Activated B cell treated with CpG ODN at 0.5 μM for 24 hours (primary cell): Measurements from ENCODE around the gene SLC9A3. TPM values are rescaled to one million over a fixed set of nuclear protein-coding genes. Genes with fewer than 3 reads are reported as not detected.

Source experiments
- ATAC-seq: fragments of 200-7000 bp; cut with Tn5 transposase; one replicate; pipeline ENCODE4 v1.10.0; 2021; ENCODE audit warnings: low read depth, mild to moderate bottlenecking, moderate library complexity
- CTCF ChIA-PET: fragments of 350-600 bp; sonication (Branson Sonifier 250); formaldehyde crosslinking; loops from one replicate; lab custom pipeline; 2021; ENCODE audit warnings: antibody characterized with exemption; lab: Charles Lee
- POLR2A ChIA-PET: fragments of 350-600 bp; sonication (Branson Sonifier 250); formaldehyde crosslinking; loops from one replicate; lab custom pipeline; 2021; ENCODE audit warnings: antibody characterized with exemption; lab: Charles Lee
- DNase-seq: peaks from one replicate; pipeline ENCODE4 v3.0.0; 2022
- H3K27ac Mint-ChIP-seq: one replicate; pipeline ENCODE4 v1.8.0; 2020; ENCODE audit warnings: mixed read lengths
- H3K27me3 Mint-ChIP-seq: one replicate; pipeline ENCODE4 v1.8.0; 2021; ENCODE audit warnings: mixed read lengths
- H3K36me3 Mint-ChIP-seq: one replicate; pipeline ENCODE4 v1.8.0; 2021; ENCODE audit warnings: low read depth, mixed read lengths
- H3K4me1 Mint-ChIP-seq: one replicate; pipeline ENCODE4 v1.8.0; 2021; ENCODE audit warnings: mixed read lengths
- H3K4me3 Mint-ChIP-seq: one replicate; pipeline ENCODE4 v1.8.0; 2020; ENCODE audit warnings: mild to moderate bottlenecking, mixed read lengths
- H3K9me3 Mint-ChIP-seq: one replicate; pipeline ENCODE4 v1.8.0; 2020; ENCODE audit warnings: mixed read lengths
- CTCF ChIP-seq: fragments of 200-600 bp; IDR thresholded peaks from one replicate; pipeline ENCODE4 v1.8.0; 2022; ENCODE audit warnings: antibody characterized with exemption, mild to moderate bottlenecking
- intact Hi-C: fragments of 100-400 bp; cut with micrococcal nuclease; formaldehyde crosslinking; loops from one replicate; pipeline ENCODE4 v1.15.1; 2024
- total RNA-seq: library from RNA; stranded (reverse); gene quantifications from 2 replicates; pipeline ENCODE4 v1.2.3, GENCODE V29; 2022

Gene SLC9A3
- total RNA-seq, 1 donor from 2014 or later: 0.20 TPM

- Mint-ChIP-seq H3K36me3 (no peaks in the 10 kb centered on the region), H3K27ac (no peak overlapping the region), H3K4me3 (no peak overlapping the region), H3K27me3 (peaks cover 54% of the 10 kb centered on the region), H3K4me1 (peaks cover 64% of the 10 kb centered on the region), H3K9me3 (no peaks in the 10 kb centered on the region)
- no peak for TF ChIP-seq CTCF
- ATAC-seq: no peak
- CTCF ChIA-PET: interaction anchor here (1.0 kb wide), 1 partner anchor 11 kb away, joined by 3 read pairs; no protein-coding TSS in a partner anchor
- POLR2A ChIA-PET: interaction anchor here (0.6 to 2.8 kb wide), 3 partner anchors 16 to 818 kb away, joined by 3 to 11 read pairs (median 7); no protein-coding TSS in a partner anchor
- intact Hi-C loops: no loop called here
- no peak for DNase-seq
Observed at GRCh38 chr5:527646-528628, 3.7 kb upstream of the SLC9A3 start.

- no peaks in the 10 kb centered on the region for H3K36me3 Mint-ChIP-seq
- no peak for DNase-seq
- ChIA-PET POLR2A (no interaction called here), CTCF (no interaction called here)
- intact Hi-C loops: no loop called here
- no peak overlapping the region for H3K4me3 Mint-ChIP-seq
- no peak for TF ChIP-seq CTCF
- peaks cover 61% of the 10 kb centered on the region for H3K4me1 Mint-ChIP-seq
- peaks cover 55% of the 10 kb centered on the region for H3K27me3 Mint-ChIP-seq
- no peak for ATAC-seq
- H3K27ac Mint-ChIP-seq: no peak overlapping the region
- no peaks in the 10 kb centered on the region for H3K9me3 Mint-ChIP-seq
Observed at GRCh38 chr5:526456-527088, 2.3 kb upstream of the SLC9A3 start.

GRCh38 chr5:525916-526315 lies 1.7 kb upstream of the SLC9A3 start:
- intact Hi-C loops: no loop called here
- ChIA-PET POLR2A (no interaction called here), CTCF (no interaction called here)
- ATAC-seq (no peak), DNase-seq (no peak)
- Mint-ChIP-seq H3K27ac (no peak overlapping the region), H3K9me3 (no peaks in the 10 kb centered on the region), H3K27me3 (peaks cover 59% of the 10 kb centered on the region), H3K4me3 (no peak overlapping the region), H3K4me1 (peaks cover 54% of the 10 kb centered on the region), H3K36me3 (no peaks in the 10 kb centered on the region)
- no peak for TF ChIP-seq CTCF

- POLR2A ChIA-PET: no interaction called here
- intact Hi-C loops: no loop called here
- H3K27ac Mint-ChIP-seq: no peak overlapping the region
Observed at GRCh38 chr5:524973-525761, 918 bp upstream of the SLC9A3 start.

More at GRCh38 chr5:524973-525761, 918 bp upstream of the SLC9A3 start:
- ATAC-seq (no peak), DNase-seq (no peak)
- TF ChIP-seq CTCF: no peak
- peaks cover 47% of the 10 kb centered on the region for H3K4me1 Mint-ChIP-seq
- H3K4me3 Mint-ChIP-seq: peak overlapping the region; percentile 29
- H3K36me3 Mint-ChIP-seq: no peaks in the 10 kb centered on the region
- peaks cover 57% of the 10 kb centered on the region for H3K27me3 Mint-ChIP-seq
- CTCF ChIA-PET: no interaction called here
- no peaks in the 10 kb centered on the region for H3K9me3 Mint-ChIP-seq
